K562 (cell line): ENCODE results near the gene NTN4. TPM values are rescaled to one million over a fixed set of nuclear protein-coding genes. Genes with fewer than 3 reads are reported as not detected.

Experiments
- ATAC-seq: fragments of 200-7000 bp; cut with Tn5 transposase; 3 replicates; pipeline ENCODE4 v1.9.1; 2020; ENCODE audit warnings: moderate library complexity
- BruUV-seq: library from RNA; stranded (reverse); fragments of 400-500 nt; replicated peaks from 2 replicates; lab custom pipeline; 2021; lab: Mats Ljungman, UMichigan
- CTCF ChIA-PET: fragments of 300-600 bp; formaldehyde crosslinking; extraction: SDS; loops from one replicate; lab custom pipeline; 2021; ENCODE audit warnings: low intra/inter-chr PET ratio; lab: Yijun Ruan, JAX
- POLR2A ChIA-PET: fragments of 300-600, 350-650 bp; sonication (Branson Sonifier 250); formaldehyde crosslinking; extraction: SDS; loops from one replicate; lab custom pipeline; 2021; ENCODE audit warnings: antibody characterized with exemption, inconsistent platforms; lab: Yijun Ruan, JAX
- DNase-seq, 4 experiments: peaks; one replicate each; pipeline versions ENCODE4 v3.0.0 to v3.0.0-alpha.2; 2011 to 2018; ENCODE audit warnings: low spot score in 3 of 4, mixed read lengths in 3 of 4; ENCODE audit errors: extremely low read depth in 1 of 4
- FAIRE-seq: peaks from 2 replicates; lab custom pipeline; 2011; peaks lifted over from hg19 to GRCh38; lab: Jason Lieb, UNC
- H2AFZ ChIP-seq: 2 replicates; pipeline ENCODE4 v1.6.0; 2011; ENCODE audit warnings: low read depth, low read length, control low read depth, inconsistent platforms
- H3K27ac ChIP-seq: fragments of 200-600 bp; 3 replicates; pipeline ENCODE4 v1.8.0; 2011; ENCODE audit warnings: low read depth, mild to moderate bottlenecking, control low read depth, inconsistent platforms, low read length, moderate library complexity, mixed read lengths; ENCODE audit errors: extremely low read depth
- H3K27me3 ChIP-seq, 2 experiments: fragments of 300-600 bp in 1 of 2; 2 replicates in 1 of 2; 3 replicates in 1 of 2; pipeline versions ENCODE4 v1.6.0 to v1.8.0; 2011; ENCODE audit warnings: inconsistent platforms in 2 of 2, low read length in 2 of 2, mild to moderate bottlenecking in 1 of 2, mixed read lengths in 1 of 2, moderate library complexity in 1 of 2; ENCODE audit not compliant: control insufficient read depth in 2 of 2, insufficient read depth in 2 of 2
- H3K36me3 ChIP-seq: fragments of 300-600 bp; 3 replicates; pipeline ENCODE4 v1.8.0; 2011; ENCODE audit warnings: mild to moderate bottlenecking, low read length, inconsistent platforms; ENCODE audit not compliant: control insufficient read depth, insufficient read depth
- H3K4me1 ChIP-seq, 2 experiments: fragments of 200-600 bp in 1 of 2; replicated peaks in 1 of 2; 2 replicates in 1 of 2; 3 replicates in 1 of 2; pipeline versions ENCODE4 v1.5.1 to v1.8.0; 2011; ENCODE audit warnings: inconsistent platforms in 2 of 2, low read length in 2 of 2, mild to moderate bottlenecking in 1 of 2, mixed read lengths in 1 of 2, moderate library complexity in 1 of 2; ENCODE audit not compliant: control insufficient read depth in 2 of 2, insufficient read depth in 2 of 2
- H3K4me2 ChIP-seq: 2 replicates; pipeline ENCODE4 v1.6.1; 2011; ENCODE audit warnings: low read length, control low read depth, inconsistent platforms, mixed read lengths; ENCODE audit not compliant: insufficient read depth
- H3K4me3 ChIP-seq: fragments of 200-600 bp; sonication (generic), shearing (Covaris generic); 2 replicates; pipeline ENCODE4 v1.5.1; 2016; ENCODE audit warnings: control low read depth, inconsistent platforms
- H3K79me2 ChIP-seq: fragments of 200-600 bp; 3 replicates; pipeline ENCODE4 v1.8.0; 2011; ENCODE audit warnings: low read length, inconsistent platforms; ENCODE audit not compliant: control insufficient read depth, insufficient read depth
- H3K9ac ChIP-seq, 2 experiments: 2 replicates each; pipeline versions ENCODE4 v1.6.0 to v1.6.1; 2011; ENCODE audit warnings: low read depth in 2 of 2, low read length in 2 of 2, control low read depth in 1 of 2, inconsistent platforms in 1 of 2, mild to moderate bottlenecking in 1 of 2, mixed read lengths in 1 of 2; ENCODE audit not compliant: insufficient read depth in 1 of 2
- H3K9me1 ChIP-seq: one replicate; pipeline ENCODE4 v1.6.0; 2011; ENCODE audit warnings: inconsistent platforms, mild to moderate bottlenecking, low read length, moderate library complexity; ENCODE audit not compliant: control insufficient read depth, insufficient read depth
- H3K9me3 ChIP-seq: replicated peaks from 2 replicates; pipeline ENCODE4 v1.5.1; 2011; ENCODE audit warnings: low read depth, low read length, inconsistent platforms; ENCODE audit not compliant: control insufficient read depth, insufficient read depth
- H4K20me1 ChIP-seq: replicated peaks from 2 replicates; pipeline ENCODE4 v1.6.1; 2011; ENCODE audit warnings: low read length, inconsistent platforms, mixed read lengths; ENCODE audit not compliant: control insufficient read depth, insufficient read depth
- BRD9 ChIP-seq: fragments of 450-650 bp; IDR thresholded peaks from 2 replicates; pipeline ENCODE4 v1.6.1; 2018; ENCODE audit warnings: low read depth; ENCODE audit not compliant: partially characterized antibody
- E2F3 ChIP-seq: fragments of 250-450 bp; sonication (Bioruptor Pico); IDR thresholded peaks from 2 replicates; pipeline ENCODE4 v1.4.0; 2020; ENCODE audit warnings: mild to moderate bottlenecking
- ELF2 ChIP-seq: fragments of 250-450 bp; sonication (Bioruptor Pico); IDR thresholded peaks from 2 replicates; pipeline ENCODE4 v1.5.0; 2021; ENCODE audit warnings: mild to moderate bottlenecking
- ETV5 ChIP-seq: sonication (generic); formaldehyde crosslinking; IDR thresholded peaks from 2 replicates; pipeline ENCODE4 v1.4.0; 2020; ENCODE audit warnings: low read depth, mild to moderate bottlenecking, missing genetic modification reagents
- ZNF165 ChIP-seq: fragments of 250-450 bp; sonication (Bioruptor Pico); IDR thresholded peaks from 2 replicates; pipeline ENCODE4 v1.4.0; 2020; ENCODE audit warnings: borderline replicate concordance
- ZNF197 ChIP-seq: fragments of 200-800 bp; sonication (Bioruptor generic); IDR thresholded peaks from 2 replicates; pipeline ENCODE4 v1.6.1; 2016; ENCODE audit warnings: low read depth, missing genetic modification characterization, missing compliant biosample characterization
- WGBS: fragments of 100-300 bp; shearing (Covaris generic); methylation state at CpG from one replicate; pipeline ENCODE4 v1.1.6; 2016; ENCODE audit warnings: low coverage, mixed read lengths; ENCODE audit not compliant: insufficient coverage; ENCODE audit errors: missing lambda C conversion rate; 5-methylcytosine and 5-hydroxymethylcytosine counted together
- in situ Hi-C: fragments of 300-500 bp; cut with MboI; formaldehyde crosslinking; loops from 4 replicates; pipeline ENCODE4 v1.15.0; 2018; ENCODE audit warnings: inconsistent platforms, mixed read lengths
- intact Hi-C: fragments of 100-400 bp; cut with micrococcal nuclease; formaldehyde crosslinking; loops from 2 replicates; pipeline ENCODE4 v1.14.2; 2022
- polyA plus RNA-seq, 8 experiments: library from polyadenylated mRNA; depleted of rRNA in 4 of 8; stranded (reverse) in 5 of 8; unstranded in 3 of 8; fragments of >200 nt; fragmentation: Nextera tagmentation in 2 of 8; fragmentation: Illumina TruSeq in 1 of 8; extraction: Ambion mirVana in 2 of 8; extraction: Trizol in 1 of 8; gene quantifications; 2 replicates each; pipeline versions ENCODE4 v1.2.1 to v1.2.3, GENCODE V29; 2011 to 2014; ENCODE audit warnings: inconsistent platforms in 1 of 8, missing spikeins in 1 of 8
- total RNA-seq, 7 experiments: library from RNA; depleted of rRNA in 6 of 7; stranded (reverse); fragments of >200 nt in 6 of 7; fragmentation: Illumina TruSeq in 2 of 7; extraction: Trizol in 2 of 7; gene quantifications; 2 replicates each; pipeline versions ENCODE4 v1.2.1 to v1.2.3, GENCODE V29; 2011 to 2021; ENCODE audit warnings: low replicate concordance in 1 of 7
- TF ChIP-seq, protein P1 (sequence below), 3 experiments: fragments of 200-800 bp in 1 of 3; fragments of 250-450 bp in 1 of 3; fragments of 450-650 bp in 1 of 3; sonication (Bioruptor Pico) in 1 of 3; sonication (Bioruptor generic) in 1 of 3; formaldehyde crosslinking in 1 of 3; IDR thresholded peaks; 2 replicates each; pipeline versions ENCODE4 v1.6.1 to v1.8.0; 2016 to 2022; ENCODE audit warnings: mild to moderate bottlenecking in 2 of 3, missing genetic modification characterization in 2 of 3, missing compliant biosample characterization in 1 of 3, moderate library complexity in 1 of 3

Gene NTN4
- total and polyA plus RNA-seq, 9 of the 15 experiments (the other 6 are each of a cell fraction or from before 2014, with no cell fraction given): 0.13 TPM; not detected in 8

DNA sequence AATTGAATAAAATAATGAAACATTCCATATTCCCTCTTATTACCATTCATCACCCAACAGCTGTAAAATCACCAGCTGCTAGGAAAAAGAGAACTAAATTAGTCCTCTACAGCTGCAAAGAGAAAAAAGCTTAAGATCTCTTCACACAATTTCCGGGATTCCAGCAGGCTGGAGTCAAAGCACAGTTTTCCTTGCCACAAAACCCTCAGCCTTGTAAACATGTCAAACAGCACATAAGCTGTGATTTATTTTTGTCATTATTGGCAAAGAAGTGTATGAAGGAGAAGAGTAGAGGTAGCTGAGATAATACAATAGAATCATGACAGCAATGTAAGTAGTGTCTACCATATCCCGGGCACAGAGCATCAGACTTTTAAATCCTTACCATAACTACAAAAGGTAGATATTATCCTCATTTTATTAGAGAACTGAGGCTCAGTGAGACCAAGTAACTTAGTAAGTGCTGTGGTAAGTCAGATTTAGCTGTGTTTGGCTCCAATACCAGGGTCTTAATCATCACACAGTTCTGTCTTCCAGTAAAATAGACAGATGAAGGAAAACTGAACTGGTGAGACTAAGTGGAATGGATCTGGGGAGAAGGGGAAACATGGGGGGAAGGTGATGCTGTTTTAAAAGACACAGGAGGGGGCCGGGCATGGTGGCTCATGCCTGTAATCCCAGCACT, 57.3 kb downstream of the NTN4 start:
- Histone ChIP-seq H3K79me2 (no peaks in the 10 kb centered on the region), H2AFZ (no peak overlapping the region), H4K20me1 (no peaks in the 10 kb centered on the region), H3K9me1 (no peaks in the 10 kb centered on the region), H3K9ac (no peak overlapping the region), H3K27me3 (peaks cover 0 to 7% of the 10 kb centered on the region in 2 experiments; a peak in 2 of 5 replicates), H3K36me3 (no peaks in the 10 kb centered on the region), H3K9me3 (no peaks in the 10 kb centered on the region), H3K4me1 (no peaks in the 10 kb centered on the region), H3K27ac (no peak overlapping the region), H3K4me2 (no peak overlapping the region), H3K4me3 (no peak overlapping the region)
- TF ChIP-seq BRD9 (no peak), ZNF165 (CRISPR knock-in tag) (no peak), ELF2 (CRISPR knock-in tag) (no peak), ZNF197 (CRISPR knock-in tag) (no peak), ETV5 (CRISPR knock-in tag) (no peak), E2F3 (CRISPR knock-in tag) (no peak)
- TF ChIP-seq, protein P1, sequence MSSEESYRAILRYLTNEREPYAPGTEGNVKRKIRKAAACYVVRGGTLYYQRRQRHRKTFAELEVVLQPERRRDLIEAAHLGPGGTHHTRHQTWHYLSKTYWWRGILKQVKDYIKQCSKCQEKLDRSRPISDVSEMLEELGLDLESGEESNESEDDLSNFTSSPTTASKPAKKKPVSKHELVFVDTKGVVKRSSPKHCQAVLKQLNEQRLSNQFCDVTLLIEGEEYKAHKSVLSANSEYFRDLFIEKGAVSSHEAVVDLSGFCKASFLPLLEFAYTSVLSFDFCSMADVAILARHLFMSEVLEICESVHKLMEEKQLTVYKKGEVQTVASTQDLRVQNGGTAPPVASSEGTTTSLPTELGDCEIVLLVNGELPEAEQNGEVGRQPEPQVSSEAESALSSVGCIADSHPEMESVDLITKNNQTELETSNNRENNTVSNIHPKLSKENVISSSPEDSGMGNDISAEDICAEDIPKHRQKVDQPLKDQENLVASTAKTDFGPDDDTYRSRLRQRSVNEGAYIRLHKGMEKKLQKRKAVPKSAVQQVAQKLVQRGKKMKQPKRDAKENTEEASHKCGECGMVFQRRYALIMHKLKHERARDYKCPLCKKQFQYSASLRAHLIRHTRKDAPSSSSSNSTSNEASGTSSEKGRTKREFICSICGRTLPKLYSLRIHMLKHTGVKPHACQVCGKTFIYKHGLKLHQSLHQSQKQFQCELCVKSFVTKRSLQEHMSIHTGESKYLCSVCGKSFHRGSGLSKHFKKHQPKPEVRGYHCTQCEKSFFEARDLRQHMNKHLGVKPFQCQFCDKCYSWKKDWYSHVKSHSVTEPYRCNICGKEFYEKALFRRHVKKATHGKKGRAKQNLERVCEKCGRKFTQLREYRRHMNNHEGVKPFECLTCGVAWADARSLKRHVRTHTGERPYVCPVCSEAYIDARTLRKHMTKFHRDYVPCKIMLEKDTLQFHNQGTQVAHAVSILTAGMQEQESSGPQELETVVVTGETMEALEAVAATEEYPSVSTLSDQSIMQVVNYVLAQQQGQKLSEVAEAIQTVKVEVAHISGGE (CRISPR knock-in tag; IDR thresholded peaks at IDR 0.05): no peak
- no peak for DNase-seq
- 5% methylated on average over 3 of the region's 3 CpGs for WGBS
- intact Hi-C loops (no loop called here), in situ Hi-C loops (no loop called here)
- POLR2A ChIA-PET: interaction anchor here (1.2 kb wide), 1 partner anchor 9 kb away, joined by 4 read pairs; no protein-coding TSS in a partner anchor
- BruUV-seq: no TSS peak
- no peak for ATAC-seq
- FAIRE-seq: no peak
- CTCF ChIA-PET: no interaction called here
